ENCODE results near the gene PPP2R3A.

PPP2R3A gene

DNA sequence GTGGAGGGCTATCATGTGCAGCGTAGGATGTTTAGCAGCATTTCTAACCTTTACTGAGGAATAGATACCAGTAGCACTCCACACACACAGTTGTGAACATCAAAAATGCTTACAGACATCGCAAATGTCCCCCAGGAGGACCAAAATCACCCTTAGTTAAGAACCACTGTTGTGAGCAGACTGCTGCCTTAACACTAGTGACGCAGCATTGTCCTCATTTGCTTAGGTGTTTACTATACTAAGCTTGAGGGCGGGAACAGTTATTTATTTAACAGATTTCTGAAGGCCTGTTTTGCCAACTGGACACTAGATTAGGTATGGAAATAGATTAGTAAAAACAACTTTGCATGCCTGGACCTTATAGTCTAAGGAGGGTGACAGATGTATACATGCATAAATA lies 2.3 kb downstream of the PPP2R3A start:
- DNase-seq (ENCODE audit: low read depth) = no peak

DNA sequence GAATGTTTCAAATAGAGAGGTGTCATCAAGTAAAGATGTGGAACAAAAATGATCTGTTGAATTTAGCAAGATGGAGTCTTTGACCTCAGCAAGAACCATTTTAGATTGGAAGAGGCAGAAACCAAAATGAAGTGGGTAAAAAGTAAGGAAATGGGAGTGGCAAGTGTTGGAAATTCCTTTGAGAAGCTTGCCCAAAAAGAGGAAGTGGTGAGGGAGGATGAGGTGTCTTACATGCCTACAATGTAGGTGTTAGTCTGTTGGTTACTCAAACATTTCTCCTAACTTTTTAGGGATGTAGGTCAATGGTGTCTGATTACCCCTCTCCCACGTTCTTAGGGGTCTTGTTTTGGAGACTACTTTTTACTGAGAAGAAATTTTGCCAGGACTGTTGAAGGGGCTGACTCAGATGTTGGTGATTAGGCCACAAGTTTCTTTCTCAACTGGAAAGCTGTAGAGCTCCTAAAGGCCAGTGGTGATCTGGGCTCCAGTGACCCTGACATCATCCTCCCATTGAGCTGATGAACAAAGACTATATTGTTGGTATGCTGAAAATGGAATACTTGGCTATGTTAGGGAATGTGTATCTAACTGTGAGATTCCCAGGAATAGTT lies 5.1 kb downstream of the PPP2R3A start:
- DNase-seq (ENCODE audit: low read depth) = no peak
- H3K4me3 ChIP-seq (replicated peaks; ENCODE audit: low read depth, low read length) = no peak overlapping the region
- TF ChIP-seq, protein P1, sequence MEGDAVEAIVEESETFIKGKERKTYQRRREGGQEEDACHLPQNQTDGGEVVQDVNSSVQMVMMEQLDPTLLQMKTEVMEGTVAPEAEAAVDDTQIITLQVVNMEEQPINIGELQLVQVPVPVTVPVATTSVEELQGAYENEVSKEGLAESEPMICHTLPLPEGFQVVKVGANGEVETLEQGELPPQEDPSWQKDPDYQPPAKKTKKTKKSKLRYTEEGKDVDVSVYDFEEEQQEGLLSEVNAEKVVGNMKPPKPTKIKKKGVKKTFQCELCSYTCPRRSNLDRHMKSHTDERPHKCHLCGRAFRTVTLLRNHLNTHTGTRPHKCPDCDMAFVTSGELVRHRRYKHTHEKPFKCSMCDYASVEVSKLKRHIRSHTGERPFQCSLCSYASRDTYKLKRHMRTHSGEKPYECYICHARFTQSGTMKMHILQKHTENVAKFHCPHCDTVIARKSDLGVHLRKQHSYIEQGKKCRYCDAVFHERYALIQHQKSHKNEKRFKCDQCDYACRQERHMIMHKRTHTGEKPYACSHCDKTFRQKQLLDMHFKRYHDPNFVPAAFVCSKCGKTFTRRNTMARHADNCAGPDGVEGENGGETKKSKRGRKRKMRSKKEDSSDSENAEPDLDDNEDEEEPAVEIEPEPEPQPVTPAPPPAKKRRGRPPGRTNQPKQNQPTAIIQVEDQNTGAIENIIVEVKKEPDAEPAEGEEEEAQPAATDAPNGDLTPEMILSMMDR (IDR thresholded peaks at IDR 0.05; ENCODE audit: low read length, missing control alignments) = no peak

More for the DNA sequence above, 2.3 kb downstream of the PPP2R3A start:
- H3K4me3 ChIP-seq (replicated peaks; ENCODE audit: low read depth, low read length) = no peak overlapping the region
- TF ChIP-seq, protein P1 (IDR thresholded peaks at IDR 0.05; ENCODE audit: low read length, missing control alignments) = no peak

DNA sequence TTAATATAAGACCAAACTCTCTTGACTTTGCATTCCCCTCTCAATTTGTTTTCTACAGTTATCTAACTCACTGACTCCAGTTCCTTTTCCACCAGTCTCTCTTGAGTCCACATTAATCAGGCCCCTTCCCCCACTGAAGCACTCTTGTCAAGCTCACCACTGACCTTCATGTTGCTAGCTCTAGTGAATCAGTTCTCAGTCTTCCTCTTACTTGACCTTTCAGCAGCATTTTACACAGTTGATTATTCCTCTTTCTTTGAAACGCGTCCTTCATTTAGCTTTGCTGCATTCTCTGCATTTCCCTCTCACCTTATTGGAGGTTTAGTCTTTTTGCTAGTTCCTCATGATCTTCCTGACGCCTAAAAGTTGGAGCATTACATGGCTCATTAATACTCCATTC lies 8.3 kb downstream of the PPP2R3A start:
- TF ChIP-seq, protein P1 (IDR thresholded peaks at IDR 0.05; ENCODE audit: low read length, missing control alignments) = no peak
- no peak for DNase-seq (ENCODE audit: low read depth)
- no peak overlapping the region for H3K4me3 ChIP-seq (replicated peaks; ENCODE audit: low read depth, low read length)

DNA sequence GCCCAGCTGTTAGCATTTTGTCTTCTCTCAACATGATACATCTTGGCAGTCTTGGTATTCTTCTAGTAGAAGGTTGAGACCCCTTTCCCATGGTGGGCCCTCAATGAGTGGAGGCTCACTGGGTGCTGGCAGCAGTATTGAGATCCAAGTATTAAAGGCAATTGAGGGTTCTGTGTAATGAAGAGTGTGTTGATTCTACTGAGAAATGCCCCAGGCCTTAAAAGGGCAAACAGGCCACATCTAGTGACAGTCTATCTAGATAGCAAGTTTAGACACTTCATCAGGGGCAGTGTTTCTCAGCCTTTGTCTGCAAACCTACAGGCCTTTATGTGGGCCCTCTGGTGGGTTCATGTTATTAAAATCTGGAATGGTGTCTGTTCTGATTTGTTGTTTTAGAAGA lies 9.5 kb downstream of the PPP2R3A start:
- no peak for DNase-seq (ENCODE audit: low read depth)
- TF ChIP-seq, protein P1 (IDR thresholded peaks at IDR 0.05; ENCODE audit: low read length, missing control alignments) = no peak
- no peak overlapping the region for H3K4me3 ChIP-seq (replicated peaks; ENCODE audit: low read depth, low read length)

DNA sequence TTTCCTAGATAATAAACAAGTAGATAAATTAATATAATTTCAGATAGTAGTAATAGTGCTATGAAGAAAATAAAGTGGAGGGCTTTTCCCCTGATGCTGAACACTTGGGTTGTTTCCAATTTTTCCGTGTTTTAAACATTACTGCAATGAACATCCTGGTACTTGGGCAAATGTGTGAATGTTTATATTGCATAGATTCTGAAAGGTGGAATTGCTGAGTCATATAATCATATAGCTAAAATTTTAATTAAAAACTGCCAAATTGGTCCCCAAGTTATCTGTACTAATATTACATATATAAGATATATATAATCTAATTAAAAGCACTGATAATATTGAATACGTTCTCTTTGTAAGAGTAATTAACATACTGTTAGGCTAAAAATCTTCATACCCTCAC lies 10.0 kb downstream of the PPP2R3A start:
- DNase-seq (ENCODE audit: low read depth) = no peak
- TF ChIP-seq, protein P1 (IDR thresholded peaks at IDR 0.05; ENCODE audit: low read length, missing control alignments) = no peak
- no peak overlapping the region for H3K4me3 ChIP-seq (replicated peaks; ENCODE audit: low read depth, low read length)

DNA sequence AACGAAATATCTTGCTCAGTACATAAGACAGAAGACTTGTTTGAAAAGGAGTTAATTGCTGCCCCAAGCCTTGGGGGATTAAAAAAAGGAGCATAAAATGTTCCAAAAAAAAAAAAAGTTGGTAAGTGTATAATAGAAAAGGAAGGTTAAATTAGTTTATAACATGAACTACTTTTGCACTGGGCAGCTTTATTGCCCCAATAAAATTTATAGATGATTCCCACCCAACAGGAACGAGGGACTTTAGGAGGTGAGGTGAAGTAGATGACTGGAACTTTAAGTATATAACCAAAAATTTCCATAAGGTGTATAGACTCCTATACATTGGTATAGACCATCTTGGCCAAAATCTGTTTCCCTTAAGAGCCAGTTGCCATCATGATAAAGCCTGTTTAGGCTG lies 14.8 kb downstream of the PPP2R3A start:
- H3K4me3 ChIP-seq (replicated peaks; ENCODE audit: low read depth, low read length) = no peak overlapping the region
- TF ChIP-seq, protein P1 (IDR thresholded peaks at IDR 0.05; ENCODE audit: low read length, missing control alignments) = no peak
- no peak for DNase-seq (ENCODE audit: low read depth)

DNA sequence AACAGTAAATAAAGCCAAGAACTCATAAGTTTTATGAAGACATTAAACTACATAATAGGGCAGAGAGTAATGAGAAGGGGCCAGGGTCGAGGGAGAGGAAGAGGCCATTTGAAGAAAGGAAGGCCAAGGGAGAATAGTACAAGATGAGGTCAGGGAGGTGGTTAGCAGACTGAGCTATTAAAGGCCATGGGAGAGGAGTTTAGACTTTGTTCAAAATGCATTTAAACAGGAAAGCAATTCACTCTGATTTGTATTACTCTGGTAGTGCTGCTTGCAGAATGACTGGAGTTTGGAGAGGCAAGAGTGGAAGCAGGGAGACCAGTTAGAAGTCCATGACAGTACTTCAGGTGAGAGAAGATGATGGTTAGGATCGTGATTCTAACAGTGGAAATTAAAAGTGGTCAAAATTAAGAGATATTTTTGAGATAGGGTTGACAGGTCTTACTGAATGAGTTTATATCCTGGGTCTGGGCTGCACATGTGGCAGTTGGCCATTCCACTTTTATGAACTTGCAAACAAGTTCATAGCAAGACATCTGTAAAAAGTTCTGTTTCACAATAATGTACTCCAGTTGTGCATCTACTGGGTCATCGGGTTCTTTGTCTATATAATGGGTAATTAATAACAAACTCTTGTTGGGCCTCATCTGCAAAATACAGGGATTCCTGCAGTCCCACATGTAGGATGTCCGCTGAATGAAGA lies 16.3 kb downstream of the PPP2R3A start:
- DNase-seq (ENCODE audit: low read depth) = no peak
- H3K4me3 ChIP-seq (replicated peaks; ENCODE audit: low read depth, low read length) = no peak overlapping the region
- TF ChIP-seq, protein P1 (IDR thresholded peaks at IDR 0.05; ENCODE audit: low read length, missing control alignments) = no peak
